Activated T-helper 17 cell treated with anti-CD3 and anti-CD28 coated beads, Interleukin-2, amount 50 U/mL, for 72 hours (primary cell): ENCODE measurements around the gene SNU13. TPM values are rescaled to one million over a fixed set of nuclear protein-coding genes. Genes with fewer than 3 reads are reported as not detected.
A peak's percentile ranks its signal among the peaks of the same experiment; 100 is the strongest.
"Not testable (repeated sequence)": the region's sequence is repeated elsewhere in the genome, so short reads cannot be mapped to it uniquely, and the experiment has no call there.

ENCODE experiments used
- ATAC-seq: fragments of 150-1000 bp; cut with Tn5 transposase; replicated peaks from 2 replicates; pipeline ENCODE4 v1.10.0; 2021; ENCODE audit warnings: mild to moderate bottlenecking, moderate library complexity
- H3K27ac Mint-ChIP-seq: one replicate; pipeline ENCODE4 v1.8.0; 2022; ENCODE audit warnings: mixed read lengths
- H3K27me3 Mint-ChIP-seq: one replicate; pipeline ENCODE4 v1.8.0; 2022; ENCODE audit warnings: mixed read lengths
- H3K36me3 Mint-ChIP-seq: one replicate; pipeline ENCODE4 v1.8.0; 2022; ENCODE audit warnings: low read depth, mild to moderate bottlenecking, mixed read lengths
- H3K4me1 Mint-ChIP-seq: one replicate; pipeline ENCODE4 v1.8.0; 2022; ENCODE audit warnings: mixed read lengths
- H3K4me3 Mint-ChIP-seq: one replicate; pipeline ENCODE4 v1.8.0; 2022; ENCODE audit warnings: mild to moderate bottlenecking, mixed read lengths
- H3K9me3 Mint-ChIP-seq: one replicate; pipeline ENCODE4 v1.8.0; 2022; ENCODE audit warnings: mixed read lengths
- total RNA-seq, 2 donors: library from RNA; stranded (reverse); gene quantifications; one replicate each; pipeline ENCODE4 v1.2.3, GENCODE V29; 2022

Gene SNU13
- total RNA-seq, 2 donors from 2014 or later = 175 to 256 TPM

DNA sequence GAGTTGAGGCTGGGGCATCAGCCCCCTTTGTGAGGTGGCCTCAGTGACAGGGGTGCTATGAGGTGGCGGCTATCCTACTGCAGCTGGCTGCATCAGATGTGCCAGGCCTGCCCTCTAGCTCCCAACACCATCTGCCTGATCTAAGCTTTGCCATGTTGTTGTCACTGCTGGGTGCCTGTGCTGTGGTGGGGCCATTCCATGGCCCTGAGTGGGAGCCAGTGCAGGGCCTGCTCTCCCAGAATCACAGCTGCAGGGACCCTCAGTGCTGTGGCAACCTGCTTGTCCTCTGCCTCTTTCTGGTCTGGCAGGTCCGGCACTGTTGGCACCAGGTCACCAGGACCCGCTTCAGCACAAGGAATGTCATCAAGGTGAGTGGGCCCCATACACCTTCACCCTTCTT is 1.8 kb upstream of the SNU13 start:
- Mint-ChIP-seq H3K9me3 (no peaks in the 10 kb centered on the region), H3K4me3 (peak overlapping the region; percentile 91), H3K27ac (peak overlapping the region; percentile 60), H3K4me1 (peaks cover 11% of the 10 kb centered on the region), H3K27me3 (no peaks in the 10 kb centered on the region), H3K36me3 (peaks cover 27% of the 10 kb centered on the region)
- ATAC-seq = no peak

DNA sequence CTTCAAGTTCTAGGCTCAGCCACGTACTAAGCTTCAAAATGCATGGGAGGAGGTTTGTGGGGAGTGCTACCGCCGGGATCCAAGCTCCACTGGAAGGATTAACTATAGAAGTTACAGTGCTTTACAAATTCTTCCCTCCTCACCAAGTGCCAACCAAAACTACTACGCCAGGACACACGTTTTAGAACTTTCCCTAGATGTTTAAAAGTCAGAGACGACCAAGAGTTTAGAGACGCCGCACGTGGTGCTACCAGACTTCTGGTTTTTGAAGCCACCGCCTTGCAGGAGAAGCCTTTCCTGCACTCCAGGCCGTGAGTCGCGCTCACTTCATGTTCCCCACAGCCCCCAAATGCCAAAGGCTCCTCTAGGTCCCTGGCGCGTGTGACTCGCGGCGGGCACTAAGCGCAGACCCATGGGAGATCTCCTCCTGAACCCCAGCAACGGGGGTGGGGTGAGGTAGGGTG is 734 bp downstream of the SNU13 start:
- Mint-ChIP-seq H3K27ac (peak overlapping the region; percentile 98), H3K4me1 (peaks cover 11% of the 10 kb centered on the region), H3K27me3 (no peaks in the 10 kb centered on the region), H3K9me3 (no peaks in the 10 kb centered on the region), H3K36me3 (peaks cover 33% of the 10 kb centered on the region), H3K4me3 (peak overlapping the region; percentile 91)
- ATAC-seq = peak; percentile 23

DNA sequence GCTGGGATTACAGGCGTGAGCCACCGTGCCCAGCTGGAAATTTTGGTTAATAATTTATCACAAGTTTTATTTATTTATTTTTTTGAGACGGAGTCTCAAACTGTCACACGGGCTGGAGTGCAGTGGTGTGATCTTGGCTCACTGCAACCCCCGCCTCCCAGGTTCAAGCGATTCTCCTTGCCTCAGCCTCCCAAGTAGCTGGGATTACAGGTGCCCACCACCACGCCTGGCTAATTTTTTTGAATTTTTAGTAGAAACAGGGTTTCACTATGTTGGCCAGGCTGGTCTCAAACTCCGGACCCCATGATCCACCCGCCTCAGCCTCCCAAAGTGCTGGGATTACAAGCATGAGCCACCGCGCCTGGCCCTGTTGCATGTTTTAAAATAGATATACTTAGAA is 1.8 kb downstream of the SNU13 start:
- peak overlapping the region; percentile 98 for H3K27ac Mint-ChIP-seq
- H3K4me1 Mint-ChIP-seq = peaks cover 15% of the 10 kb centered on the region
- peak overlapping the region; percentile 91 for H3K4me3 Mint-ChIP-seq

DNA sequence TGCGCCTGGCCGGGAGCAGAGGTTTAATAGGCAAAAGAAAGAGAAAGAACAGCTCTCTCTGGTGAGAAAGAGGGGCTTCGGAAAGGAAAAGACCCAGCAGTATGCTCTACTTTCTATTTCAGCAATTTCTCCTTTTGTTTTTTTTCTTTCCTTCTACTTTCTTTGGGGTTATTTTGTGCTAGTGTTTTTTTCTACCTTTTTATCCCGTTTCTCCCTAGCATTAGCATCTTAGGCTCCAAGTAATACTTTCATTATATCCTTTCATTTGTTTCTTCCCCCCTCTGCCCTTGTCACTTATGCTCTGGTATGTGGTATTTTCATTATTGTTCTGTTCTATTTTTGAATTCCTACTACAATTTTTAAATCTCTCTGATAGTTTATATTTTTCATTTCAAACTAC is 4.5 kb downstream of the SNU13 start:
- Mint-ChIP-seq H3K4me1 (peaks cover 7% of the 10 kb centered on the region), H3K36me3 (peaks cover 62% of the 10 kb centered on the region), H3K27ac (no peak overlapping the region), H3K9me3 (no peaks in the 10 kb centered on the region), H3K27me3 (no peaks in the 10 kb centered on the region), H3K4me3 (no peak overlapping the region)
- ATAC-seq = no peak

More for the DNA sequence above, 1.8 kb downstream of the SNU13 start:
- H3K27me3 Mint-ChIP-seq, H3K9me3 Mint-ChIP-seq, ATAC-seq: not testable (repeated sequence)
- peaks cover 41% of the 10 kb centered on the region for H3K36me3 Mint-ChIP-seq

DNA sequence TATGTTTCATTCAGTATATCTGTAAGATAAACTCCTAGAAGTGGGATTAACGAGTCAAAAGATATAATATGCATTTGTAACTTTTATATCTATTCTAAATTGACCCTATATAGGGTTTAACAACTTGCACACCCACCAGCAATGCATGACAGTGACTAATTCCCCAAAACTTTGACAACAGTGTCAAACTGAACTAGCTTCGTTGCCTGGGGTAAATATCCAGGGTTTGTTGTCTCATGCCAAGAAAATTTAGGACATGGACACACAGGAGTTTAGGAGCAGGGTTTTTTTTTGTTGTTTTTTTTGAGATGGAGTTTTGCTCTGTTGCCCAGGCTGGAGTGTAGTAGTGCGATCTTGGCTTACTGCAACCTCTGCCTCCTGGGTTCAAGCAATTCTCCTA is 5.1 kb downstream of the SNU13 start:
- no peak overlapping the region for H3K27ac Mint-ChIP-seq
- H3K27me3 Mint-ChIP-seq = no peaks in the 10 kb centered on the region
- no peak for ATAC-seq
- H3K36me3 Mint-ChIP-seq = peaks cover 63% of the 10 kb centered on the region
- H3K4me1 Mint-ChIP-seq = peaks cover 4% of the 10 kb centered on the region
- H3K9me3 Mint-ChIP-seq = no peaks in the 10 kb centered on the region
- H3K4me3 Mint-ChIP-seq = peak overlapping the region; percentile 95

DNA sequence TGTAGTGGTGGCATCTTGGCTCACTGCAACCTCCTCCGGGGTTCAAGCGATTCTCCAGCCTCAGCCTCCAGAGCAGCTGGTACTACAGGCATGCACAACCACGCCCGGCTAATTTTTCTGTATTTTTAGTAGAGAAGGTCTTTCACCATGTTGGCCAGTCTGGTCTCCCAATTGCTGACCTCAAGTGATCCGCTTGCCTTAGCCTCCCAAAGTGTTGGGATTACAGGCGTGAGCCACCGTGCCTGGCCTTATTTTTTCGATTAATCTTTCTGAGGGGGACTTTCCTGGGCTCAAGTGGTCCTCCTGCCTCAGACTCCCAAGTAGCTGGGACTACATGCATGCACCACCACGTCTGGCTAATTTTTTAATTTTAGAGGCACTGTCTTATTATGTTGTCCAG is 5.6 kb downstream of the SNU13 start:
- H3K4me3 Mint-ChIP-seq = peak overlapping the region; percentile 95
- H3K27me3 Mint-ChIP-seq = no peaks in the 10 kb centered on the region
- H3K36me3 Mint-ChIP-seq = peaks cover 63% of the 10 kb centered on the region
- H3K9me3 Mint-ChIP-seq = no peaks in the 10 kb centered on the region
- peak overlapping the region; percentile 99 for H3K27ac Mint-ChIP-seq
- peaks cover 3% of the 10 kb centered on the region for H3K4me1 Mint-ChIP-seq
- no peak for ATAC-seq

DNA sequence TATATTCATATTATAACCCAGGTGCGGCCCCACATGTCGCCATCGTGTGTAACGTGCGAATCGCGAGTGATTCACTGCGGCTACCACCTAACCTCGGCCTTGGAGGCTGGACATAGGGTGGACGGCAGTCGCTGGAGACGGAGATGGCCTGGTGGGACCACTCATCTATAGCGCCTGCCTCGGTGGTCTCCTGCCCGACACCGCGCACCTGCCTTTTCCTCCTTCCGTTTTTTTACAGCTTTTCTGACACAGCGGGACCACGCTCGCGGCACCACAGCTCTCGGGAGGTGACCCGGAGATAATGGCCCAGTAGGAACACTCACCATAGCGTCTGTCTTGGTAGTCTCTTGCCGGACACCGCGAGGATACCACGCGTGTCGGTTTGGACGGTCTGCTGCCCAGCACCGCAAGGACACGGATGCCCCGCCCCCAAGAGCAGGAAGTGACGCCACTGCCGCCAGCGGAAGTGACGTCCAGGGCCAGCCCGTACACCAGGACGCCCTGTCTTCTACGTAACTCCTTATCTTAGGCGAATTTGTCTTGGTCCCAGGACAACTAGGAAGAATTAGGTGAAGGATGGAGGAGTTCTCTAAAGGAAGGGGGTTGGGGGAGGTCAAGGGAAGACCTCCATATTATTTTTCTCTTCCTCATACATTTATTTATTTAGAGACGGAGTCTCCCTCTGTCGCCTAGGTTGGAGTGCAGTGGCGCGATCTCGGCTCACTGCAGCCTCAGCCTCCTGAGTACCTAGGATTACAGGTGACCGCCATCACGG is 6.4 kb downstream of the SNU13 start:
- Mint-ChIP-seq H3K27ac (peak overlapping the region; percentile 99), H3K9me3 (no peaks in the 10 kb centered on the region), H3K4me3 (peak overlapping the region; percentile 95), H3K27me3 (no peaks in the 10 kb centered on the region), H3K36me3 (peaks cover 63% of the 10 kb centered on the region), H3K4me1 (peaks cover 8% of the 10 kb centered on the region)
- ATAC-seq = peak; percentile 97

DNA sequence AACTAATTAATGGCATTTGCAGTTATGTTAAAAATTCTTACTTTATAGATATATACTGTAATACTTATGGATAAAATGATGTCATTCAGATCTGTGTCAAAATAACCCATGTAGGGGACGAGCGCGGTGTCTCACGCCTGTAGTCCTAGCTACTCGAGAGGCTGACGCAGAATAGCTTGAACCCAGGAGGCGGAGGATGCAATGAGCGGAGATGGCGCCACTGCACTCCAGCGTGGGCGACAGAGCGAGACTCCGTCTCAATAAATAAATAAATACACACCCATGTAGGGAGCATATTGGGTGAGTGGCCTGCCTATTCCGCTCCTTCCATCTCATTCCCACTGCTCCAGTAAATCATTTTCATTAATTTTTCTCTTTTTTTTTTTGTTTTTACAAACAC is 7.1 kb downstream of the SNU13 start:
- ATAC-seq = peak; percentile 56
- Mint-ChIP-seq H3K36me3 (peaks cover 67% of the 10 kb centered on the region), H3K27ac (peak overlapping the region; percentile 99), H3K4me3 (peak overlapping the region; percentile 95), H3K27me3 (no peaks in the 10 kb centered on the region), H3K9me3 (no peaks in the 10 kb centered on the region), H3K4me1 (peaks cover 11% of the 10 kb centered on the region)

DNA sequence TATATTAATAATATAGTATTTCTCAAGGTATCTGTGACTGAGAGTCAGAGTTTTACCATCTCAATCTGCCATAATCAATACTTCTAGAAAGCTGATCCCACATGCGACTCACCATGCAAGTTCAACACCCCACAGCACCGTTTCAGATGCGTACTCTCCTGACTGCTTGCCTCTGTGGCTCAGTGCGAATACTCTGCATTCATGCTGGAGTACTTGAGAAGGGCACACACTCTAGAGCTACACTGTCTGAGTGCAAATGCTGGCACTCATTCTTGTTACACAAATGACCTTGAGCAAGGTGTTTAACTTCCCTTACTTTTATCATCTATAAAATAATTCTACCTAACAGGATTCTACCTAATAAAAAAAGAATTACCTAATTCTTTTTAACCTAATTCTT is 12.5 kb downstream of the SNU13 start:
- ATAC-seq = no peak
- Mint-ChIP-seq H3K4me1 (peaks cover 13% of the 10 kb centered on the region), H3K4me3 (no peak overlapping the region), H3K27ac (peak overlapping the region; percentile 33), H3K9me3 (no peaks in the 10 kb centered on the region), H3K36me3 (peaks cover 94% of the 10 kb centered on the region), H3K27me3 (no peaks in the 10 kb centered on the region)

DNA sequence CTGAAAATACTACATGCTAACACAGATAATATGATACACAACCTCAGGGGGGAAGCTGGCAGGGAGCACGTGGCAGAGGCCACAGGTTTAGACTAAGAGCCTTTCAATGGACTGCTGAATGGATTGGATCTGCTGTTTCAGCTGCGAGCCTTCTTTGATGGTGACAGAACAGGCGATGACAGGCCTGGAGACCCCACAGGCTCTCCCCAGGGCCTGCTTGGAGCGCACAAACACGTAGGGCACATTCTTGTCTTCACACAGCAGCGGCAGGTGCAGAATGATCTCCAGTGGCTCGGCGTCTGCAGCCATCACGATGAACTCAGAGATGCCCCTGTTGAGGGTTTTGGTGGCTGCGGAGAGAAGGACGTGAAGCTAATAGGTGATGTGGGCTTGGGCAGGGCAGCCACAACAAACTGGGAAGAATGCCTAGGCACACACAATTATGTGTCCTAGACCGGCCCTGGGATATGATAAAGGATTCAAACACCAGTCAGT is 13.8 kb downstream of the SNU13 start:
- Mint-ChIP-seq H3K27ac (peak overlapping the region; percentile 68), H3K36me3 (peaks cover 91% of the 10 kb centered on the region), H3K4me1 (peaks cover 13% of the 10 kb centered on the region), H3K9me3 (no peaks in the 10 kb centered on the region), H3K27me3 (no peaks in the 10 kb centered on the region), H3K4me3 (no peak overlapping the region)
- ATAC-seq = no peak

DNA sequence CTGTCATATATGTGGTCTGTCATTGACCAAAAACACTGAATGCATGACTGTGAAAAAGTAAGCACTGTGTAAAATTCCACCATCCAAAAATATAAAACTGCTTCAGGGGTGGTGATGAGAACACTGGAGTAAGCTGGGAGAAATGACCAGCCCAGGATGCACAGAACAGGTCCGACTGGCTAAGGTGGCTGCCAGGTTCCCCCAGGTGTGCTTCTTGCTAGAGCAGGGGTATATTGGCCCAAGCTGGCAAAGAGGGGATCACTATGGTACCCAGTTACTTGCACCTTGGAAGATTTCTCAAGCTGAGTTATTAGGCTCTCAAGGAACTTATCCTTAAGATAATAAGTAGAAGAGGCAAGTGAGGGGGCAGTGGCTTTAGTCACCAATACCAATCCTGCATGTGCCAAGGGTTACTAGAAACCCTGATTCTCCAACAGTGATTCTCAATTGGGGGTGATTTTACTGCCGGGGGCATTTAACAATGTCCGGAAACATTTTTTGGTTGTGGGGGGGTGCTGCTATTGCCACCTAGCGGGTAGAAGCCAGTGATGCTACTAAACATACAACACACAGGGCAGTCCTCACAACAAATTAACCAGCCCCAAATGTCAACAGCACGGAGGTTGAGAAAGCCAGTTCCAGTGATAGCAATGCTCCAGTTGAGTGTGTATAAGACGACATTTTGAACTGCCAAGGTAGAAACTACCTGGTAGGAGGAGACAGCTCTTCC is 15.7 kb downstream of the SNU13 start:
- Mint-ChIP-seq H3K27ac (no peak overlapping the region), H3K9me3 (no peaks in the 10 kb centered on the region), H3K36me3 (peaks cover 72% of the 10 kb centered on the region), H3K27me3 (no peaks in the 10 kb centered on the region), H3K4me3 (no peak overlapping the region), H3K4me1 (peaks cover 17% of the 10 kb centered on the region)
- no peak for ATAC-seq

DNA sequence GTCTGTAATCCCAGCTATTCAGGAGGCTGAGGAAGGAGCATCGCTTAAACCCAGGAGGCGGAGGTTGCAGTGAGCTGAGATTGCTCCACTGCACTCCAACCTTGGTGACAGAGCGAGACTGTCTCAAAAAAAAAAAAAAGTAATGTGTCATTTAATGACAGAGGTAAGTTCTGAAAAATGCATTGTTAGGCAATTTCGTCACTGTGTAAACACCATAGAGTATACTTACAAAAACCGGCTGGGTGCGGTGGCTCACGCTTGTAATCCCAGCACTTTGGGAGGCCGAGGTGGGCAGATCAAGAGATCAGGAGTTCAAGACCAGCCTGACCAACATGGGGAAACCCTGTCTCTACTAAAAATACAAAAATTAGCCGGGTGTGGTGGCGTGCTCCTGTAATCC is 16.6 kb downstream of the SNU13 start:
- not testable (repeated sequence) for H3K9me3 Mint-ChIP-seq, H3K27ac Mint-ChIP-seq, H3K27me3 Mint-ChIP-seq, H3K4me3 Mint-ChIP-seq, ATAC-seq
- Mint-ChIP-seq H3K4me1 (peaks cover 12% of the 10 kb centered on the region), H3K36me3 (peaks cover 63% of the 10 kb centered on the region)

DNA sequence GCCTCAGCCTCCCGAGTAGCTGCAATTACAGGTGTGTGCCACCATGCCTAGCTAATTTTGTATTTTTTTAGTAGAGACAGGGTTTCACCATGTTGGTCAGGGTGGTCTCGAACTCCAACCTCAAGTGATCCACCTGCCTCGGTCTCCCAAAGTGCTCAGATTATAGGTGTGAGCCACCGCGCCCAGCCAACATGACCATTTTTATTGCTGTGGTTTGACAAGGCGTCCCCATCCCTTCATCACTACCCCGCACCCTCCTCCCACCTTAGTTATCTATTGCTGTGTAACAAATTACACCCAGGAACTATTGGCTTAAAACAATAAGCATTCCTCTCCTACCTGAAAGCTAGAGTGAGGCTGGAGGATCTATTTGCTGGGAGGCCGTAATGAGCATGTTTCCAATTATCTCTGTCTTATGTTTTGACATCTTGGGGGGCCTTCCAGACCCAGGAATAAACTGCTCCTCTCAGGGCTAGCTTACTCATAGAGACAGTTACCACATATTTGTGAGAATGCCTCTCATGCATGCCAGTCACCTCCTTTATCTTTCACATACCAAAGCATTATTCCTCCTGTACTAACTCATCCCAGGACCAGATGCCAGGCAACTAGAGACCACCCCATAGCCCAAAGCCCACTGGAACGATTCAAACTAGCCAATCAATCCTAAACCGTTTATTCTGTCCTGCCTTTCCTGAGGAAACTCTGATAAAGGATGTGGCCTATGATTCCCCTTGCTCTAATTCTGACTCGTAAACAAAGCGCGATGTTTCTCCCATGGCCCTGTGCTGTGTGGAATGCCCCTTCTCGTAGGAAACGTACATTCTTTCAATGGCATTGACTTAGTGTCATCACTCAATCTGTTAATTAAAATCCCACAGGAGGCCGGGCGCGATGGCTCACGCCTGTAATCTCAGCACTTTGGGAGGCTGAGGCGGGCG is 19.4 kb downstream of the SNU13 start:
- no peaks in the 10 kb centered on the region for H3K9me3 Mint-ChIP-seq
- H3K27ac Mint-ChIP-seq = peak overlapping the region; percentile 63
- H3K27me3 Mint-ChIP-seq = no peaks in the 10 kb centered on the region
- ATAC-seq = no peak
- H3K4me3 Mint-ChIP-seq = no peak overlapping the region
- H3K36me3 Mint-ChIP-seq = peaks cover 52% of the 10 kb centered on the region
- peaks cover 4% of the 10 kb centered on the region for H3K4me1 Mint-ChIP-seq

DNA sequence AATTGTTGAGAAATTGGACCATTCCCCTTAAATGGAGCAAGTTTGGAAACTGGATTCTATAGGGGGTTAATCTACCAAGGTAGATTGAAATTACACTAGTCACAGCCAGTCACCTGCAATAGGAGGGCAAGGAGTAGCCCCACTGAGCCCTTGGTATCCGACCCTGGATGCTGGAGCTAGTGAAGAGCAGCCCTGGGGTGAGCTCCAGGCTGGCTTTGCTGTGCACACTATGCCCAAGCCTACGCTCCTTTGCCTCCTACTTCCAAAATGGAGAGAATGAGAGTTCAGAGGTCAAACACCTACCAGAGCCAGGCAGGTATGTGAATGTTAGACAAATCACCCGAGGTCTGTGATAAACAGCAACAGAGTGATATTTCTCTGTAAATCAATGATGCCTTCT is 23.7 kb downstream of the SNU13 start:
- no peak for ATAC-seq
- H3K27me3 Mint-ChIP-seq = no peaks in the 10 kb centered on the region
- H3K36me3 Mint-ChIP-seq = peaks cover 58% of the 10 kb centered on the region
- peaks cover 4% of the 10 kb centered on the region for H3K4me1 Mint-ChIP-seq
- no peak overlapping the region for H3K4me3 Mint-ChIP-seq
- peak overlapping the region; percentile 78 for H3K27ac Mint-ChIP-seq
- no peaks in the 10 kb centered on the region for H3K9me3 Mint-ChIP-seq
